A673 (cell line): ENCODE measurements around the gene NDUFS1. TPM values are rescaled to one million over a fixed set of nuclear protein-coding genes. Genes with fewer than 3 reads are reported as not detected.
"Not testable (repeated sequence)": the region's sequence is repeated elsewhere in the genome, so short reads cannot be mapped to it uniquely, and the experiment has no call there.

Experiments used
- BruUV-seq: library from RNA; stranded (reverse); fragments of 400-500 nt; replicated peaks from 2 replicates; lab custom pipeline; 2021; lab: Mats Ljungman, UMichigan
- CTCF ChIA-PET: fragments of 300-600 bp; sonication (Branson Sonifier 250); formaldehyde crosslinking; loops from one replicate; lab custom pipeline; 2022; ENCODE audit warnings: antibody characterized with exemption; lab: Charles Lee
- POLR2A ChIA-PET: fragments of 300-600 bp; sonication (Branson Sonifier 250); formaldehyde crosslinking; loops from one replicate; lab custom pipeline; 2022; ENCODE audit warnings: antibody characterized with exemption; ENCODE audit not compliant: low non-redundant PET; lab: Charles Lee
- DNase-seq: peaks from one replicate; pipeline ENCODE4 v3.0.0-alpha.2; 2015; ENCODE audit warnings: low spot score
- H3K27ac ChIP-seq: fragments of 200-600 bp; sonication (generic); 2 replicates; pipeline ENCODE4 v1.5.1; 2016; ENCODE audit warnings: mixed run types, low read depth, mild to moderate bottlenecking, mixed read lengths, antibody characterized with exemption, low read length; ENCODE audit not compliant: poor library complexity, severe bottlenecking
- H3K27me3 ChIP-seq: fragments of 200-600 bp; sonication (generic); replicated peaks from 2 replicates; pipeline ENCODE4 v1.6.1; 2017; ENCODE audit warnings: mixed run types, low read depth, mild to moderate bottlenecking, mixed read lengths, antibody characterized with exemption, low read length; ENCODE audit not compliant: insufficient read depth, poor library complexity
- H3K36me3 ChIP-seq: fragments of 200-600 bp; sonication (generic); 2 replicates; pipeline ENCODE4 v1.6.1; 2016; ENCODE audit warnings: mixed run types, mild to moderate bottlenecking, mixed read lengths, antibody characterized with exemption, low read length; ENCODE audit not compliant: insufficient read depth, poor library complexity, severe bottlenecking
- H3K4me1 ChIP-seq: fragments of 200-600 bp; sonication (generic); 2 replicates; pipeline ENCODE4 v1.6.1; 2017; ENCODE audit warnings: mixed run types, mild to moderate bottlenecking, mixed read lengths, antibody characterized with exemption, low read length; ENCODE audit not compliant: insufficient read depth, poor library complexity, severe bottlenecking
- H3K4me3 ChIP-seq: fragments of 200-600 bp; sonication (generic); 2 replicates; pipeline ENCODE4 v1.5.1; 2016; ENCODE audit warnings: low read depth, mixed run types, mild to moderate bottlenecking, mixed read lengths, low read length; ENCODE audit not compliant: poor library complexity, severe bottlenecking
- H3K9me3 ChIP-seq: fragments of 200-600 bp; sonication (generic); 2 replicates; pipeline ENCODE4 v1.6.1; 2016; ENCODE audit warnings: mixed run types, low read depth, mild to moderate bottlenecking, mixed read lengths, antibody characterized with exemption, low read length; ENCODE audit not compliant: poor library complexity, severe bottlenecking
- CTCF ChIP-seq: fragments of 300-800, 200-600 bp; sonication (generic); conservative IDR thresholded peaks from 2 replicates; pipeline ENCODE4 v1.5.1; 2017; ENCODE audit warnings: low read depth, mild to moderate bottlenecking, antibody characterized with exemption, low read length, moderate library complexity, mixed read lengths
- EZH2 ChIP-seq: fragments of 200-600 bp; sonication (generic); IDR thresholded peaks from 2 replicates; pipeline ENCODE4 v1.6.1; 2017; ENCODE audit warnings: borderline replicate concordance, low read depth, mild to moderate bottlenecking, mixed read lengths, antibody characterized with exemption, low read length; ENCODE audit not compliant: poor library complexity, severe bottlenecking
- intact Hi-C: fragments of 100-400 bp; cut with micrococcal nuclease; formaldehyde crosslinking; loops from one replicate; pipeline ENCODE4 v1.10.0; 2022; ENCODE audit not compliant: unreplicated experiment
- total RNA-seq: library from RNA; stranded (reverse); gene quantifications from 2 replicates; pipeline ENCODE4 v1.2.3, GENCODE V29; 2021

The NDUFS1 gene
- total RNA-seq, 1 experiment from 2014 or later: 134 TPM

GRCh38 chr2:206082298-206082843 is 76.9 kb downstream of the NDUFS1 start:
- CTCF ChIA-PET: no interaction called here
- H3K27ac ChIP-seq: no peak overlapping the region

GRCh38 chr2:206080927-206081326 is 78.3 kb downstream of the NDUFS1 start:
- CTCF ChIA-PET: no interaction called here
- POLR2A ChIA-PET: no interaction called here
- H3K27me3 ChIP-seq: no peaks in the 10 kb centered on the region
- no peak for DNase-seq
- BruUV-seq: no TSS peak
- H3K4me3 ChIP-seq: no peak overlapping the region
- no peaks in the 10 kb centered on the region for H3K36me3 ChIP-seq
- peaks cover 12% of the 10 kb centered on the region for H3K4me1 ChIP-seq
- no peak overlapping the region for H3K27ac ChIP-seq
- no peaks in the 10 kb centered on the region for H3K9me3 ChIP-seq
- TF ChIP-seq EZH2 (no peak), CTCF (no peak)
- intact Hi-C loops: no loop called here

More at GRCh38 chr2:206082298-206082843, 76.9 kb downstream of the NDUFS1 start:
- no peak for TF ChIP-seq EZH2
- Histone ChIP-seq H3K4me3 (no peak overlapping the region), H3K9me3 (no peaks in the 10 kb centered on the region), H3K36me3 (no peaks in the 10 kb centered on the region), H3K27me3 (no peaks in the 10 kb centered on the region), H3K4me1 (peaks cover 17% of the 10 kb centered on the region)
- no peak for DNase-seq
- intact Hi-C loops: no loop called here
- no TSS peak for BruUV-seq
- POLR2A ChIA-PET: no interaction called here

GRCh38 chr2:206079699-206080465 is 79.4 kb downstream of the NDUFS1 start:
- CTCF ChIA-PET: no interaction called here

GRCh38 chr2:206077879-206078278 is 81.4 kb downstream of the NDUFS1 start:
- H3K27ac ChIP-seq, CTCF ChIA-PET, H3K4me3 ChIP-seq, POLR2A ChIA-PET, H3K9me3 ChIP-seq, intact Hi-C loops, H3K36me3 ChIP-seq, DNase-seq, H3K4me1 ChIP-seq, H3K27me3 ChIP-seq, BruUV-seq: not testable (repeated sequence)

More at GRCh38 chr2:206079699-206080465, 79.4 kb downstream of the NDUFS1 start:
- Histone ChIP-seq H3K27ac (no peak overlapping the region), H3K4me3 (no peak overlapping the region), H3K27me3 (no peaks in the 10 kb centered on the region), H3K4me1 (peaks cover 12% of the 10 kb centered on the region), H3K36me3 (no peaks in the 10 kb centered on the region), H3K9me3 (no peaks in the 10 kb centered on the region)
- BruUV-seq: no TSS peak
- DNase-seq: no peak
- intact Hi-C loops: no loop called here
- POLR2A ChIA-PET: interaction anchor here (0.6 kb wide), 1 partner anchor 290 kb away, joined by 3 read pairs; no protein-coding TSS in a partner anchor
- TF ChIP-seq CTCF (no peak), EZH2 (no peak)
